Right atrium auricular region (tissue), 2 donors: ENCODE measurements around the gene SPRR2E. TPM values are rescaled to one million over a fixed set of nuclear protein-coding genes. Genes with fewer than 3 reads are reported as not detected.
"Not testable (repeated sequence)": the region's sequence is repeated elsewhere in the genome, so short reads cannot be mapped to it uniquely, and the experiment has no call there.

Experiments
- DNase-seq: peaks from one replicate; pipeline ENCODE4 v3.0.0-alpha.2; 2019; ENCODE audit warnings: low spot score
- H3K27ac ChIP-seq, 2 donors: fragments of 200-600 bp; sonication (generic); 1 replicate in 1 of 2; 2 replicates in 1 of 2; pipeline ENCODE4 v1.5.1; 2016 to 2019
- H3K27me3 ChIP-seq, 2 donors: fragments of 200-600 bp; sonication (generic); one replicate each; pipeline versions ENCODE4 v1.5.1 to v1.6.0; 2017 to 2019
- H3K36me3 ChIP-seq: fragments of 200-600 bp; sonication (generic); one replicate; pipeline ENCODE4 v1.5.1; 2016
- H3K4me1 ChIP-seq, 2 donors: fragments of 200-600 bp; sonication (generic); one replicate each; pipeline versions ENCODE4 v1.5.1 to v1.6.0; 2017 to 2019
- H3K4me3 ChIP-seq, 2 donors: fragments of 200-600 bp; sonication (generic); 1 replicate in 1 of 2; 2 replicates in 1 of 2; pipeline ENCODE4 v1.5.1; 2017 to 2019; ENCODE audit warnings: mild to moderate bottlenecking in 1 of 2, moderate library complexity in 1 of 2
- H3K9me3 ChIP-seq, 2 donors: fragments of 200-600 bp; sonication (generic); one replicate each; pipeline ENCODE4 v1.5.1; 2019
- total RNA-seq, 2 donors: library from RNA; depleted of rRNA; stranded (reverse); fragments of >200 nt; gene quantifications; one replicate each; pipeline ENCODE4 v1.1.0, GENCODE V29; 2016
- TF ChIP-seq, protein P1 (sequence below), 2 donors: fragments of 200-600 bp; sonication (generic); IDR thresholded peaks; one replicate each; pipeline ENCODE4 v1.5.1; 2019; ENCODE audit warnings: antibody characterized with exemption in 2 of 2

Gene SPRR2E
- total RNA-seq, 2 donors from 2014 or later = not detected

DNA sequence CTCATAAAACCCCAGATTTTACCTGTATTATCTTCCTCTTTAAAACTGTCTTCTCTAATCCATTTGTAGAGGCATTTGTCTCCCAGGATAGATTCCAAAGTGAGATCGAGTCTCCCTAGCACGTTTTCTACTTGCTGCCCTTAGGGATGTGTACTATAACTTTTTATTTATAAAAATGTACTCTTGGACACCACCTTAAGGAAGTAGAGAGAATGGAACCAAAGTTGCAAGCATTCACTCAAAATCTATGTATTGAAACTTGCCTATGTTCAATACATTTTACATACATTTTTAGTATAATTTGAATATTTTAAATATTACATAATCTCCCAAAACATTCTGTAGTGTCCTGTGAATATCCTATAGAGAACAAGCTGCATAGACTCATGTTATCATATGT is 36.2 kb downstream of the SPRR2E start:
- Histone ChIP-seq H3K4me3 (no peak overlapping the region), H3K4me1 (no peaks in the 10 kb centered on the region), H3K9me3 (no peaks in the 10 kb centered on the region), H3K27ac (no peak overlapping the region), H3K36me3 (no peaks in the 10 kb centered on the region), H3K27me3 (no peaks in the 10 kb centered on the region)
- DNase-seq = no peak
- TF ChIP-seq, protein P1, sequence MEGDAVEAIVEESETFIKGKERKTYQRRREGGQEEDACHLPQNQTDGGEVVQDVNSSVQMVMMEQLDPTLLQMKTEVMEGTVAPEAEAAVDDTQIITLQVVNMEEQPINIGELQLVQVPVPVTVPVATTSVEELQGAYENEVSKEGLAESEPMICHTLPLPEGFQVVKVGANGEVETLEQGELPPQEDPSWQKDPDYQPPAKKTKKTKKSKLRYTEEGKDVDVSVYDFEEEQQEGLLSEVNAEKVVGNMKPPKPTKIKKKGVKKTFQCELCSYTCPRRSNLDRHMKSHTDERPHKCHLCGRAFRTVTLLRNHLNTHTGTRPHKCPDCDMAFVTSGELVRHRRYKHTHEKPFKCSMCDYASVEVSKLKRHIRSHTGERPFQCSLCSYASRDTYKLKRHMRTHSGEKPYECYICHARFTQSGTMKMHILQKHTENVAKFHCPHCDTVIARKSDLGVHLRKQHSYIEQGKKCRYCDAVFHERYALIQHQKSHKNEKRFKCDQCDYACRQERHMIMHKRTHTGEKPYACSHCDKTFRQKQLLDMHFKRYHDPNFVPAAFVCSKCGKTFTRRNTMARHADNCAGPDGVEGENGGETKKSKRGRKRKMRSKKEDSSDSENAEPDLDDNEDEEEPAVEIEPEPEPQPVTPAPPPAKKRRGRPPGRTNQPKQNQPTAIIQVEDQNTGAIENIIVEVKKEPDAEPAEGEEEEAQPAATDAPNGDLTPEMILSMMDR (IDR thresholded peaks at IDR 0.05) = no peak

DNA sequence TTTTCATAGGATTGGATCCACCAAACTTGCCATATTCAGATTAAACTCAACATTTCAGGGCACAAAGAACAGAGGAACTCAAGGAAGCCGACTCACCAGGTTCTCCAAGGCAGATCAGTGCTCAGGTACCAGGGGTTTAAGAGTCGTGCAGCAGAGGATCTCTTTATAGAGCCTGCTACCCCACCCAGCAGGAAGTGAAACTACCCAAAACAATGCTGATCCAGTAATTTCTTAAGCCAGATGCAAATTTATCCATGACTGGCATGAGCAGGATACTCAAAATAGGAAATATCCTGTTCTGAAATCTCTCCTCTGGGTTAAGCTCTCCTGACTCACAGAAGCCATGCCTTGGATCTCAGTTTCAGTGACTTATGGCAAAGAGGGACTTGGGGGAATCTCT is 37.0 kb downstream of the SPRR2E start, which contains the start of gene SPRR2A:
Gene SPRR2A, minus strand, starts transcription at position 138 of the 400 bp plus-strand sequence. CDS start 777 bp downstream, outside the sequence.
- Histone ChIP-seq H3K27ac (no peak within 1 kb of the TSS), H3K9me3 (no peaks in the 10 kb centered on the region), H3K4me1 (no peaks in the 10 kb centered on the region), H3K4me3 (no peak within 1 kb of the TSS), H3K36me3 (no peaks in the 10 kb centered on the region), H3K27me3 (no peaks in the 10 kb centered on the region)
- DNase-seq = no peak
- TF ChIP-seq, protein P1 (IDR thresholded peaks at IDR 0.05) = no peak

DNA sequence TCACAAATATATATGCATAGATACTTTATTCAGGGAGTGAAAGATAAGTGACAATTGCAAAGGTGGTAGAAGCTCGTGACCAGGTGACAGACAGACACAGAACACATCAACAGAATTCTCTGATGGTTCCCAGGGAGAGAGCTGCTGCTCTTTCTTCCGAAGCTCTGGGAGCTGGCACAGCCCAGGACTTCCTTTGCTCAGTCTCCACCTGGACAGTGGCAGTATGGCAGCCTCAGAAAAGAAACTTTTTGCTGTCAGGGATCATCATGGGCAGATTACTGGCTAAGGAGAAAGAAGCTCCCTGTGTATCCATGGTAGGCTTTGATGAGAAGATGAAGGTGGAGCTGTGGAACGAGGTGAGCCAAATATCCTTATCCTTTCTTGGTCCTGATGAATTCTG is 38.2 kb downstream of the SPRR2E start:
- not testable (repeated sequence) for H3K4me3 ChIP-seq, H3K27ac ChIP-seq, H3K27me3 ChIP-seq, H3K36me3 ChIP-seq, DNase-seq, H3K4me1 ChIP-seq, H3K9me3 ChIP-seq

DNA sequence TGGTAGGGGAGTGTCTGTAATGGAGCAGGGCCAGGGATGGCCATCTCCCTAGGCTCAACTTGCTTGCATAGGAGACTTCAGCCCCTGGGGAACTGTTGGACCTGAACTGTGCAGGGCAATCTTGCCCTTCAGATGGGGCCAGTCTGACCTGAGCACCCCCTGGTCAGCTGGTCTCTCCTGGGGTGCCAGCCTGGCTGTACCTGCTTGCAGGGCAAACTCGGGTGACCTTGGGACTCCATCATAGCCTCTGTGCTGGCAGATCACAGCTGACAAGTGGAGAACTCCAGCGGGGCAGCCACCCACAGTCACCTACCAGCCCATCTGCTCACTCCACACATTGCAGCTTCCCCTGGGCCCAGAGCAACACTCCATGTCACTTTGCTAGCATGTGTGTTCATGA is 45.1 kb downstream of the SPRR2E start:
- no peak overlapping the region for H3K27ac ChIP-seq

More for the DNA sequence above, 45.1 kb downstream of the SPRR2E start:
- DNase-seq = no peak
- Histone ChIP-seq H3K4me3 (no peak overlapping the region), H3K9me3 (no peaks in the 10 kb centered on the region), H3K27me3 (no peaks in the 10 kb centered on the region), H3K4me1 (no peaks in the 10 kb centered on the region), H3K36me3 (no peaks in the 10 kb centered on the region)
- TF ChIP-seq, protein P1 (IDR thresholded peaks at IDR 0.05) = no peak

Other genes with a start within 250 kb of the SPRR2E start
- not detected for gene LCE7A, start 234.5 kb downstream of the SPRR2E start, total RNA-seq
- gene SMCP, start 216.2 kb downstream of the SPRR2E start, total RNA-seq = not detected
- gene IVL, start 186.0 kb downstream of the SPRR2E start, total RNA-seq = not detected
- not detected for gene SPRR5, start 147.3 kb downstream of the SPRR2E start, total RNA-seq
- gene SPRR4, start 123.9 kb downstream of the SPRR2E start, total RNA-seq = not detected
- not detected for gene SPRR1A, start 110.4 kb downstream of the SPRR2E start, total RNA-seq
- not detected for gene SPRR3, start 92.8 kb downstream of the SPRR2E start, total RNA-seq
- gene SPRR1B, start 63.3 kb downstream of the SPRR2E start, total RNA-seq = not detected
- gene SPRR2D, start 53.4 kb downstream of the SPRR2E start, total RNA-seq = not detected
- not detected for gene SPRR2A, start 37.0 kb downstream of the SPRR2E start, total RNA-seq
- gene SPRR2B, start 22.9 kb downstream of the SPRR2E start, total RNA-seq = not detected
- 1 to 10 TPM in 1 of 2 donors, not detected in 1; 2.8 TPM for gene SPRR2F, start 19.0 kb upstream of the SPRR2E start, total RNA-seq
- not detected for gene SPRR2G, start 56.4 kb upstream of the SPRR2E start, total RNA-seq
- gene LELP1, start 108.9 kb upstream of the SPRR2E start, total RNA-seq = not detected
- gene PRR9, start 123.1 kb upstream of the SPRR2E start, total RNA-seq = 1 to 10 TPM; 1.2 to 1.9 TPM
- not detected for gene LORICRIN, start 165.2 kb upstream of the SPRR2E start, total RNA-seq
- not detected for gene PGLYRP3, start 218.4 kb upstream of the SPRR2E start, total RNA-seq